Cardiac muscle cell (in vitro differentiated cells and primary cell): ENCODE measurements around the gene POU4F1. TPM values are rescaled to one million over a fixed set of nuclear protein-coding genes. Genes with fewer than 3 reads are reported as not detected.

Source experiments
- DNase-seq, 2 donors: peaks; one replicate each; pipeline versions ENCODE4 v3.0.0 to v3.0.0-alpha.2; 2010 to 2017; ENCODE audit warnings: low read depth in 1 of 2, low spot score in 1 of 2
- H3K27ac ChIP-seq: fragments of 200-600 bp; sonication (generic); 2 replicates; pipeline ENCODE4 v1.5.1; 2016
- H3K27me3 ChIP-seq: fragments of 200-600 bp; sonication (generic); 2 replicates; pipeline ENCODE4 v1.6.0; 2016; ENCODE audit warnings: control low read depth
- H3K36me3 ChIP-seq: fragments of 200-600 bp; sonication (generic); 2 replicates; pipeline ENCODE4 v1.5.1; 2016; ENCODE audit warnings: control low read depth
- H3K4me1 ChIP-seq: fragments of 200-600 bp; sonication (generic); 2 replicates; pipeline ENCODE4 v1.8.1; 2017; ENCODE audit warnings: low read depth, mild to moderate bottlenecking, mixed run types
- H3K4me3 ChIP-seq: fragments of 200-600 bp; sonication (generic); 2 replicates; pipeline ENCODE4 v1.5.1; 2016; ENCODE audit warnings: mild to moderate bottlenecking
- H3K9me3 ChIP-seq: fragments of 200-600 bp; sonication (generic); 2 replicates; pipeline ENCODE4 v1.5.1; 2017; ENCODE audit warnings: low read depth, mild to moderate bottlenecking, control low read depth
- polyA plus RNA-seq: library from polyadenylated mRNA; unstranded; fragments of >200 nt; fragmentation: Nextera tagmentation; extraction: Ambion mirVana; gene quantifications from 2 replicates; pipeline ENCODE4 v1.2.1, GENCODE V29; 2016
- total RNA-seq: library from RNA; depleted of rRNA; stranded (reverse); fragments of >200 nt; gene quantifications from 2 replicates; pipeline ENCODE4 v1.2.3, GENCODE V29; 2016
- TF ChIP-seq, protein P1 (sequence below): IDR thresholded peaks from 2 replicates; pipeline ENCODE4 v1.5.1; 2012; ENCODE audit warnings: low read depth, mild to moderate bottlenecking, low read length

Gene POU4F1
- total and polyA plus RNA-seq, 2 experiments from 2014 or later = 0.11 TPM; not detected in 1

DNA sequence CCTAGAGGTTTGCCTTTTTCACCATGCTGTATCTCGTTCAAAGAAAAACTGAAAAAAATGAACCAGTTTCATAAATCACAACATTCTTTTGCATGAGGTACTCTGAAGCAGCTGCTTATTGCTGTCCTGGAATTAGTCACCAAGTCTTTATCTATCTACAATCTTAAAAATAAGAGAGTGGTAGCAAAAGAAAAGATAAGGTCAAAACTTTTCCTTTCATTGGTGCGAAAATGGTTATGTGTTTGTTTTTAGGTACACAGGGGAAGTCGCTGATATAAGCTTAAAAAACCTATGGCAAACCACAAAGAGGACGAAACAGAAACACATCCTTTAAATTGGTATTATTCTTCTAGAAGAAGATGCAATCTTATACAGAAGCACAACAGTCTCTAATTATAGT, 34.9 kb upstream of the POU4F1 start:
- H3K36me3 ChIP-seq = peaks cover 30% of the 10 kb centered on the region

DNA sequence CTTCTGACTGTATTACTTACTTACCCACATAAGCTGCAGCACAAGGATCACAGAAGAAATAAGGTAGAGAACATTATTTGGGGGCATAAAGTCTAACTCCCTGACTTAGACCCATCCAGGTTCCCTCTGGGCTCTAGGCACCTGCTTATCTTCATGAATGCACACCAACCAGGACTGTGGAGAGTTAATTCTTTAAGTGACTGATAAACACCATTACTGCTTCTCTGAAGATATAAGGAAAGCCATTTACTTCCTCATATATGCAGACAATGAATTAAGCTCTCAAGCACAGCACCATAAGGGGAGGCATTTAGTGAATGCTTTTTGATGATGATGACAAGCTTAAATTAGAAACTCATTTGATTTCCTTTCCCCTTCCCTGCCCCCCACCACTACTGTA, 33.1 kb upstream of the POU4F1 start:
- DNase-seq = no peak
- Histone ChIP-seq H3K36me3 (peaks cover 40% of the 10 kb centered on the region), H3K27me3 (no peaks in the 10 kb centered on the region), H3K9me3 (no peaks in the 10 kb centered on the region), H3K4me3 (no peak overlapping the region), H3K4me1 (peaks cover 5% of the 10 kb centered on the region), H3K27ac (no peak overlapping the region)
- TF ChIP-seq, protein P1, sequence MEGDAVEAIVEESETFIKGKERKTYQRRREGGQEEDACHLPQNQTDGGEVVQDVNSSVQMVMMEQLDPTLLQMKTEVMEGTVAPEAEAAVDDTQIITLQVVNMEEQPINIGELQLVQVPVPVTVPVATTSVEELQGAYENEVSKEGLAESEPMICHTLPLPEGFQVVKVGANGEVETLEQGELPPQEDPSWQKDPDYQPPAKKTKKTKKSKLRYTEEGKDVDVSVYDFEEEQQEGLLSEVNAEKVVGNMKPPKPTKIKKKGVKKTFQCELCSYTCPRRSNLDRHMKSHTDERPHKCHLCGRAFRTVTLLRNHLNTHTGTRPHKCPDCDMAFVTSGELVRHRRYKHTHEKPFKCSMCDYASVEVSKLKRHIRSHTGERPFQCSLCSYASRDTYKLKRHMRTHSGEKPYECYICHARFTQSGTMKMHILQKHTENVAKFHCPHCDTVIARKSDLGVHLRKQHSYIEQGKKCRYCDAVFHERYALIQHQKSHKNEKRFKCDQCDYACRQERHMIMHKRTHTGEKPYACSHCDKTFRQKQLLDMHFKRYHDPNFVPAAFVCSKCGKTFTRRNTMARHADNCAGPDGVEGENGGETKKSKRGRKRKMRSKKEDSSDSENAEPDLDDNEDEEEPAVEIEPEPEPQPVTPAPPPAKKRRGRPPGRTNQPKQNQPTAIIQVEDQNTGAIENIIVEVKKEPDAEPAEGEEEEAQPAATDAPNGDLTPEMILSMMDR = no peak

More for the DNA sequence above, 34.9 kb upstream of the POU4F1 start:
- no peak overlapping the region for H3K4me3 ChIP-seq
- no peak for DNase-seq
- no peaks in the 10 kb centered on the region for H3K27me3 ChIP-seq
- H3K4me1 ChIP-seq = peaks cover 5% of the 10 kb centered on the region
- TF ChIP-seq, protein P1 = no peak
- no peaks in the 10 kb centered on the region for H3K9me3 ChIP-seq
- no peak overlapping the region for H3K27ac ChIP-seq

DNA sequence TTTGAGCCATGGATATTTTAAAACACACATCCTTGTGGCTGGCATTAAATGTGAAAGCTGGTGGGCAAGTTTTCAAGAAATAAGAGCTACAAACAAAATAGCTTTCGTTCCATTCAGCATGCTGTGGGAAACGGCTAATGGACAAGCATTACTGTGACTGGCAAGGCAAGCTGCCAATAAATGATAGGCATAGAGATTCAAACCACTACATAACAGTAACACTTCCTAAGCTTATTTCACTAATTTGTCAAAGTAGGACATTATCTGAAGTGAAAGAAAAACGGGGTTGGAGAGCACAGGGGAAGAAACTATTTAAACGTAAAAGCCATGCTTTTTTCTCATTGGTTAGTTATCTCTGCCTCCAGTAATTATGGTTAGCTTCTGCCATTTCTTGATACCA, 29.6 kb upstream of the POU4F1 start:
- no peak overlapping the region for H3K27ac ChIP-seq
- DNase-seq = no peak

DNA sequence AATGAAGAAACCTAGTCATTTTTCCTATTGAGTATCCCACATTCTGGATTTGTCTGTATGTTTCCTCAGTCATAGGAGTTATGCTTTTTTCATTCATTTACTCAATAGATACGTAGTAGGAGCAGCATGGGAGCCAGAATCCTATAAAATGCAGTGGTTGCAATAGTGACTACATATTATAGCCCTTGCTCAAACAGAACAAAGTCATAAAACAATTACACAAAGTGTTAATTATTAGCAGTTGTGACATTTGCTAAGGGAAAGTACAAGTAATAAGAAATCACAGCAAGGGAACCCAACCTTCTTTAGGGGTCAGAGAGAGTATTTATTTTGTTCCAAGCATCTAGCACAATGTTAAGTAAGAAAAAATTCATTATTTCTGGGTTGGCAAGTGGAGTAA, 27.7 kb upstream of the POU4F1 start:
- no peaks in the 10 kb centered on the region for H3K9me3 ChIP-seq
- TF ChIP-seq, protein P1 = no peak
- DNase-seq = no peak
- no peak overlapping the region for H3K4me3 ChIP-seq
- no peaks in the 10 kb centered on the region for H3K27me3 ChIP-seq
- no peaks in the 10 kb centered on the region for H3K4me1 ChIP-seq
- peaks cover 35% of the 10 kb centered on the region for H3K36me3 ChIP-seq
- no peak overlapping the region for H3K27ac ChIP-seq

More for the DNA sequence above, 29.6 kb upstream of the POU4F1 start:
- peaks cover 41% of the 10 kb centered on the region for H3K36me3 ChIP-seq
- peaks cover 5% of the 10 kb centered on the region for H3K4me1 ChIP-seq
- H3K9me3 ChIP-seq = no peaks in the 10 kb centered on the region
- H3K4me3 ChIP-seq = no peak overlapping the region
- TF ChIP-seq, protein P1 = no peak
- no peaks in the 10 kb centered on the region for H3K27me3 ChIP-seq

DNA sequence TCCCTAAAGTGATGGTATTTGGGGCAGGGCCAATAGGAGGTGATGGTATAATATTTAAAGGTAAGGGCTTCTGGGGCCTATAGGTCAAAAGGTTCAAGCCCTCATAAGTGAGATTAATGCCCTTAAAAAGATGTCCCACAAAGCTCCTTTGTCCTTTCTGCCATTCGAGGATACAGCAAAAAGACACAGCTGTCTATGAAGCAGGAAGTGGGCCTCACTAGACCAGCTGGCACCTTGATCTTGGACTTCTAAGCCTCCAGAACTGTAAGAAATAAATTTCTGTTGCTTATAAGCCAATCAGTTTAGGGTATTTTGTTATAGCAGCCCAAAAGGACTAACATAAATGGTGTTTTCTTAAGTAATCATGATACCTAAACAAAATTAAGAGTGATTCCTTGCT, 27.2 kb upstream of the POU4F1 start:
- H3K27ac ChIP-seq = no peak overlapping the region
- H3K27me3 ChIP-seq = no peaks in the 10 kb centered on the region
- H3K9me3 ChIP-seq = no peaks in the 10 kb centered on the region
- H3K36me3 ChIP-seq = peaks cover 35% of the 10 kb centered on the region
- TF ChIP-seq, protein P1 = no peak
- H3K4me3 ChIP-seq = no peak overlapping the region
- no peaks in the 10 kb centered on the region for H3K4me1 ChIP-seq
- DNase-seq = no peak

DNA sequence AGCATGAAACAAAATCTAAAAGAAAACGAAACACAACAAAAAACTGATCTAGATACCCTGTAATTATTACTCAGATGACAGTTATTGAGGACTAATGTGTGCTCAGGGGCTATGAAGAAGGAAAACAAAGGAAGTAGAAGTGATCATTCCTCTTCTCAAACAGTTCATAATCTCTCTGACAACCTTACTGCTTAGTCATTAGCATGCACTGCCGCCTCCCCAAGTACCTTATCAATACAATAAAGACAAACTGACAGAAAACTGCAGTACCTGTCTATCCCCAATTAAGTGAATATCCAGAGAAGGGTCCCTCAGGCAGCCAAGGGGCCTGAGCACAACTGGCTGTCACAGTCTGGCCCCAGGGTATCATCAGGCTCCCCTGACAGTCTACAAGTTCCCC, 22.0 kb upstream of the POU4F1 start:
- Histone ChIP-seq H3K4me1 (no peaks in the 10 kb centered on the region), H3K27me3 (no peaks in the 10 kb centered on the region), H3K9me3 (no peaks in the 10 kb centered on the region), H3K36me3 (peaks cover 9% of the 10 kb centered on the region), H3K27ac (no peak overlapping the region), H3K4me3 (no peak overlapping the region)
- DNase-seq = no peak
- TF ChIP-seq, protein P1 = no peak
